K562 (cell line): Measurements from ENCODE around the gene SKP2.

Experiments
- ARNT ChIP-seq, 2 experiments: fragments of 450-650 bp; IDR thresholded peaks; 2 replicates each; pipeline ENCODE4 v1.6.1; 2016; ENCODE audit warnings: mild to moderate bottlenecking in 1 of 2
- BCLAF1 ChIP-seq, 2 experiments: fragments of 450-650 bp in 1 of 2; IDR thresholded peaks; 2 replicates each; pipeline ENCODE4 v1.6.1; 2011 to 2017; ENCODE audit warnings: low read depth in 2 of 2, antibody characterized with exemption in 1 of 2, borderline replicate concordance in 1 of 2, low read length in 1 of 2, mild to moderate bottlenecking in 1 of 2, mixed read lengths in 1 of 2; ENCODE audit not compliant: control insufficient read depth in 1 of 2
- CTCF ChIP-seq, 3 experiments: IDR thresholded peaks in 2 of 3; conservative IDR thresholded peaks in 1 of 3; 2 replicates each; pipeline ENCODE4 v1.5.1; 2011 to 2012; ENCODE audit warnings: low read length in 3 of 3, mild to moderate bottlenecking in 3 of 3, control low read depth in 2 of 3, improper control_type of control experiment in 1 of 3, inconsistent platforms in 1 of 3, low read depth in 1 of 3, mixed read lengths in 1 of 3, moderate library complexity in 1 of 3; ENCODE audit not compliant: insufficient read depth in 2 of 3
- JUNB ChIP-seq: fragments of 450-650 bp; formaldehyde crosslinking; conservative IDR thresholded peaks from 2 replicates; pipeline ENCODE4 v1.4.0; 2020; ENCODE audit warnings: mild to moderate bottlenecking
- POLR2A ChIP-seq: fragments of 450-650 bp; conservative IDR thresholded peaks from 2 replicates; pipeline ENCODE4 v1.6.1; 2016
- RAD21 ChIP-seq, 2 experiments: fragments of 250-450 bp in 1 of 2; fragments of 450-650 bp in 1 of 2; sonication (Bioruptor Pico) in 1 of 2; formaldehyde crosslinking in 1 of 2; IDR thresholded peaks in 1 of 2; conservative IDR thresholded peaks in 1 of 2; 2 replicates each; pipeline versions ENCODE4 v1.4.0 to v1.8.0; 2020 to 2022; ENCODE audit warnings: mild to moderate bottlenecking in 2 of 2, moderate library complexity in 1 of 2
- RBM25 ChIP-seq: fragments of 200-400 bp; formaldehyde crosslinking; IDR thresholded peaks from 2 replicates; pipeline ENCODE4 v1.6.1; 2018; ENCODE audit warnings: low read length, low read depth, moderate library complexity; ENCODE audit not compliant: severe bottlenecking
- SRF ChIP-seq, 2 experiments: fragments of 250-450, 450-650 bp in 1 of 2; sonication (Bioruptor Pico) in 1 of 2; sonication (generic) in 1 of 2; formaldehyde crosslinking; IDR thresholded peaks; 2 replicates each; pipeline versions ENCODE4 v1.5.0 to v1.5.1; 2020 to 2022; ENCODE audit warnings: mild to moderate bottlenecking in 1 of 2, missing genetic modification reagents in 1 of 2
- TAF7 ChIP-seq: fragments of 450-650 bp; IDR thresholded peaks from 2 replicates; pipeline ENCODE4 v1.6.1; 2016; ENCODE audit warnings: missing genetic modification characterization, missing compliant biosample characterization
- TBP ChIP-seq: optimal IDR thresholded peaks from 2 replicates; pipeline ENCODE3; 2011; ENCODE audit warnings: low read depth, low read length, improper control_type of control experiment
- U2AF1 ChIP-seq: fragments of 200-400 bp; formaldehyde crosslinking; optimal IDR thresholded peaks from 2 replicates; pipeline ENCODE3; 2017; ENCODE audit warnings: mild to moderate bottlenecking, low read depth, low read length, moderate library complexity
- ZBTB1 ChIP-seq: sonication (generic); formaldehyde crosslinking; IDR thresholded peaks from 2 replicates; pipeline ENCODE4 v1.8.1; 2023; ENCODE audit warnings: missing genetic modification reagents, low read depth, mild to moderate bottlenecking, borderline replicate concordance

GRCh38 chr5:36136581-36136980 is 15.3 kb upstream of the SKP2 start:
- no peak for TF ChIP-seq ARNT (IDR thresholded peaks at IDR 0.05)
- no peak for TF ChIP-seq SRF (CRISPR knock-in tag; IDR thresholded peaks at IDR 0.05)
- no peak for TF ChIP-seq BCLAF1 (IDR thresholded peaks at IDR 0.05; ENCODE audit: borderline replicate concordance in 1 of 2, control insufficient read depth in 1 of 2, low read depth in 2 of 2, low read length in 1 of 2)
- TF ChIP-seq TAF7 (tag) = no peak
- TF ChIP-seq TBP = no peak
- no peak for TF ChIP-seq CTCF (IDR thresholded peaks at IDR 0.05 in 2 of 3, conservative IDR thresholded peaks at IDR 0.05 in 1 of 3; ENCODE audit: insufficient read depth in 2 of 3, low read depth in 1 of 3, low read length in 3 of 3)
- TF ChIP-seq POLR2A = no peak
- no peak for TF ChIP-seq ZBTB1 (CRISPR knock-in tag)
- TF ChIP-seq RAD21 (CRISPR knock-in tag; conservative IDR thresholded peaks at IDR 0.05 in 1 of 2, IDR thresholded peaks at IDR 0.05 in 1 of 2) = no peak
- TF ChIP-seq JUNB (CRISPR knock-in tag) = no peak
- no peak for TF ChIP-seq U2AF1
- TF ChIP-seq RBM25 = no peak
